Measurements from ENCODE around the gene TMED7. TPM values are rescaled to one million over a fixed set of nuclear protein-coding genes. Genes with fewer than 3 reads are reported as not detected.

Gene TMED7
- total and polyA plus RNA-seq, 2 of the 13 experiments (the other 11 are each of a cell fraction or from before 2014, with no cell fraction given) = 58.0 to 113 TPM

- no peaks in the 10 kb centered on the region for H3K27me3 ChIP-seq (ENCODE audit: control insufficient read depth in 1 of 2, insufficient read depth in 2 of 2, low read length in 2 of 2)
Measured at GRCh38 chr5:115586525-115587146, 39.2 kb downstream of the TMED7 start.

More at GRCh38 chr5:115586525-115587146, 39.2 kb downstream of the TMED7 start:
- Histone ChIP-seq H3K9ac (ENCODE audit: insufficient read depth, low read depth, low read length) (no peak overlapping the region), H3K4me1 (ENCODE audit: insufficient read depth, low read length) (no peaks in the 10 kb centered on the region), H3K79me2 (ENCODE audit: insufficient read depth, low read length) (no peaks in the 10 kb centered on the region), H3K27ac (ENCODE audit: extremely low read length, insufficient read depth, low read length) (no peak overlapping the region), H3K36me3 (replicated peaks in 1 of 2; ENCODE audit: control insufficient read depth in 1 of 2, insufficient read depth in 2 of 2, low read length in 2 of 2) (no peaks in the 10 kb centered on the region), H3K4me3 (replicated peaks in 1 of 3; ENCODE audit: insufficient read depth in 1 of 3, low read depth in 2 of 3, low read length in 3 of 3) (no peak overlapping the region), H4K20me1 (ENCODE audit: insufficient read depth, low read length) (no peaks in the 10 kb centered on the region), H3K4me2 (ENCODE audit: low read depth, low read length) (no peak overlapping the region), H2AFZ (ENCODE audit: low read length) (no peak overlapping the region), H3K9me3 (ENCODE audit: low read length) (no peaks in the 10 kb centered on the region)
- peak; percentile 4 for DNase-seq (ENCODE audit: low spot score)
- ATAC-seq = no peak
- in situ Hi-C loops (cut with HindIII; ENCODE audit: extremely low pct_ligation_motif_present, low pct_unique_long_range_greater_than_20kb) = loop anchor here (5.0 kb wide), 2 partner anchors 39 to 274 kb away; no protein-coding TSS in a partner anchor
- peak; percentile 36; the same call in 1 of the 2 replicates for TF ChIP-seq SMC3 (IDR thresholded peaks at IDR 0.05; ENCODE audit: low read length)
- TF ChIP-seq PITX1 (CRISPR knock-in tag; IDR thresholded peaks at IDR 0.05) = no peak
- no peak for TF ChIP-seq MEIS1 (CRISPR knock-in tag; IDR thresholded peaks at IDR 0.05; ENCODE audit: borderline replicate concordance)
- no peak for TF ChIP-seq ZNF296 (CRISPR knock-in tag; conservative IDR thresholded peaks at IDR 0.05)
- TF ChIP-seq CTCF (CRISPR knock-in tag; IDR thresholded peaks at IDR 0.05) = peak; percentile 52
- TF ChIP-seq STAG1 (CRISPR knock-in tag; IDR thresholded peaks at IDR 0.05) = peak; percentile 58
- intact Hi-C loops (cut with micrococcal nuclease; ENCODE audit: unreplicated experiment) = loop anchor here (1.0 to 5.0 kb wide), 4 partner anchors 37 to 489 kb away; no protein-coding TSS in a partner anchor
- 28% methylated on average over 6 of the region's 6 CpGs for WGBS (ENCODE audit: low lambda C conversion rate)
- CTCF ChIA-PET (ENCODE audit: low intra/inter-chr PET ratio, low total read pairs) = interaction anchor here (0.7 to 1.9 kb wide), 4 partner anchors 38 to 489 kb away, joined by 3 to 19 read pairs (median 5); no protein-coding TSS in a partner anchor
- FAIRE-seq = no peak
- no TSS peak for BruUV-seq (replicated peaks)
- POLR2A ChIA-PET = no interaction called here

Data from HepG2 (cell line).